ENCODE measurements around the gene ARRDC2.

- TF ChIP-seq, protein P1, sequence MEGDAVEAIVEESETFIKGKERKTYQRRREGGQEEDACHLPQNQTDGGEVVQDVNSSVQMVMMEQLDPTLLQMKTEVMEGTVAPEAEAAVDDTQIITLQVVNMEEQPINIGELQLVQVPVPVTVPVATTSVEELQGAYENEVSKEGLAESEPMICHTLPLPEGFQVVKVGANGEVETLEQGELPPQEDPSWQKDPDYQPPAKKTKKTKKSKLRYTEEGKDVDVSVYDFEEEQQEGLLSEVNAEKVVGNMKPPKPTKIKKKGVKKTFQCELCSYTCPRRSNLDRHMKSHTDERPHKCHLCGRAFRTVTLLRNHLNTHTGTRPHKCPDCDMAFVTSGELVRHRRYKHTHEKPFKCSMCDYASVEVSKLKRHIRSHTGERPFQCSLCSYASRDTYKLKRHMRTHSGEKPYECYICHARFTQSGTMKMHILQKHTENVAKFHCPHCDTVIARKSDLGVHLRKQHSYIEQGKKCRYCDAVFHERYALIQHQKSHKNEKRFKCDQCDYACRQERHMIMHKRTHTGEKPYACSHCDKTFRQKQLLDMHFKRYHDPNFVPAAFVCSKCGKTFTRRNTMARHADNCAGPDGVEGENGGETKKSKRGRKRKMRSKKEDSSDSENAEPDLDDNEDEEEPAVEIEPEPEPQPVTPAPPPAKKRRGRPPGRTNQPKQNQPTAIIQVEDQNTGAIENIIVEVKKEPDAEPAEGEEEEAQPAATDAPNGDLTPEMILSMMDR (IDR thresholded peaks at IDR 0.05; ENCODE audit: poor library complexity): no peak
- TF ChIP-seq EZH2phosphoT487 (IDR thresholded peaks at IDR 0.05; ENCODE audit: low read depth, severe bottlenecking, unreplicated experiment): no peak
Observed at GRCh38 chr19:18046059-18046718, 38.2 kb downstream of the ARRDC2 start.
